T-cell (primary cell): Measurements from ENCODE around the gene PNPLA7. TPM values are rescaled to one million over a fixed set of nuclear protein-coding genes. Genes with fewer than 3 reads are reported as not detected.

ENCODE experiments used
- ATAC-seq, 4 experiments: fragments of 200-7000 bp in 3 of 4; fragments of 150-1000 bp in 1 of 4; cut with Tn5 transposase; replicated peaks in 1 of 4; 1 replicate in 3 of 4; 2 replicates in 1 of 4; pipeline ENCODE4 v1.10.0; 2021; ENCODE audit warnings: moderate library complexity in 3 of 4, mild to moderate bottlenecking in 2 of 4, moderate number of reproducible peaks in 1 of 4
- CTCF ChIA-PET, 2 donors: fragments of 300-600 bp; sonication (Branson Sonifier 250); formaldehyde crosslinking; loops; one replicate each; lab custom pipeline; 2022; ENCODE audit warnings: antibody characterized with exemption in 2 of 2; lab: Charles Lee
- POLR2A ChIA-PET, 2 donors: fragments of 300-600 bp; sonication (Branson Sonifier 250); formaldehyde crosslinking; loops; one replicate each; lab custom pipeline; 2022; ENCODE audit warnings: antibody characterized with exemption in 2 of 2; lab: Charles Lee
- DNase-seq, 35 experiments: peaks; one replicate each; pipeline versions ENCODE4 v3.0.0 to v3.0.0-alpha.2; 2013 to 2023
- H3K27ac ChIP-seq: one replicate; pipeline ENCODE4 v1.5.1; 2013; ENCODE audit warnings: low read length
- H3K27me3 ChIP-seq, 2 experiments: replicated peaks in 1 of 2; 1 replicate in 1 of 2; 2 replicates in 1 of 2; pipeline versions ENCODE4 v1.6.1 to v1.7.0; 2013; ENCODE audit warnings: low read length in 1 of 2, mixed read lengths in 1 of 2; ENCODE audit not compliant: control insufficient read depth in 2 of 2, insufficient read depth in 2 of 2; ENCODE audit errors: extremely low read depth in 1 of 2
- H3K36me3 ChIP-seq, 2 donors: 1 replicate in 1 of 2; 2 replicates in 1 of 2; pipeline versions ENCODE4 v1.6.1 to v1.7.0; 2013; ENCODE audit warnings: low read length in 1 of 2; ENCODE audit not compliant: control insufficient read depth in 2 of 2, insufficient read depth in 1 of 2; ENCODE audit errors: extremely low read depth in 1 of 2
- H3K4me1 ChIP-seq, 2 experiments: 1 replicate in 1 of 2; 2 replicates in 1 of 2; pipeline versions ENCODE4 v1.6.1 to v1.7.0; 2013; ENCODE audit warnings: low read length in 2 of 2, mixed read lengths in 1 of 2; ENCODE audit not compliant: insufficient read depth in 2 of 2, control insufficient read depth in 1 of 2; ENCODE audit errors: extremely low read depth in 1 of 2
- H3K4me3 ChIP-seq, 2 donors: 1 replicate in 1 of 2; 2 replicates in 1 of 2; pipeline versions ENCODE4 v1.5.1 to v1.7.0; 2013; ENCODE audit warnings: mild to moderate bottlenecking in 2 of 2, low read length in 1 of 2, moderate library complexity in 1 of 2; ENCODE audit not compliant: control insufficient read depth in 1 of 2; ENCODE audit errors: extremely low read depth in 1 of 2
- H3K9me3 ChIP-seq: 2 replicates; pipeline ENCODE4 v1.7.0; 2013
- H3K27ac Mint-ChIP-seq, 2 donors: one replicate each; pipeline ENCODE4 v1.8.0; 2020 to 2021; ENCODE audit warnings: mild to moderate bottlenecking in 2 of 2, mixed read lengths in 2 of 2
- H3K27me3 Mint-ChIP-seq, 2 donors: one replicate each; pipeline ENCODE4 v1.8.0; 2021 to 2022; ENCODE audit warnings: mixed read lengths in 2 of 2
- H3K36me3 Mint-ChIP-seq: one replicate; pipeline ENCODE4 v1.8.0; 2021; ENCODE audit warnings: mixed read lengths
- H3K4me1 Mint-ChIP-seq, 3 donors: one replicate each; pipeline ENCODE4 v1.8.0; 2020 to 2022; ENCODE audit warnings: mixed read lengths in 3 of 3, mild to moderate bottlenecking in 1 of 3
- H3K4me3 Mint-ChIP-seq, 3 donors: one replicate each; pipeline ENCODE4 v1.8.0; 2020 to 2022; ENCODE audit warnings: mild to moderate bottlenecking in 3 of 3, mixed read lengths in 3 of 3, moderate library complexity in 3 of 3
- H3K9me3 Mint-ChIP-seq, 3 donors: one replicate each; pipeline ENCODE4 v1.8.0; 2020 to 2022; ENCODE audit warnings: mixed read lengths in 3 of 3
- whole genome bisulfite sequencing: methylation state at CpG from one replicate; pipeline ENCODE4 v1.1.5; 2013; ENCODE audit warnings: missing lambda C conversion rate; ENCODE audit not compliant: insufficient coverage; 5-methylcytosine and 5-hydroxymethylcytosine counted together
- total RNA-seq, 35 experiments: library from RNA in 6 of 35; stranded (reverse) in 6 of 35; fragments of 120-200 nt in 1 of 35; gene quantifications; one replicate each; pipeline versions ENCODE4 v1.2.1 to v1.2.4 and lab custom pipeline; 2013 to 2026

Gene PNPLA7
- total RNA-seq, 5 donors from 2014 or later (not counting 1 experiment from before 2014, with no cell fraction given): 11.7 to 20.0 (median 15.6) TPM

DNA sequence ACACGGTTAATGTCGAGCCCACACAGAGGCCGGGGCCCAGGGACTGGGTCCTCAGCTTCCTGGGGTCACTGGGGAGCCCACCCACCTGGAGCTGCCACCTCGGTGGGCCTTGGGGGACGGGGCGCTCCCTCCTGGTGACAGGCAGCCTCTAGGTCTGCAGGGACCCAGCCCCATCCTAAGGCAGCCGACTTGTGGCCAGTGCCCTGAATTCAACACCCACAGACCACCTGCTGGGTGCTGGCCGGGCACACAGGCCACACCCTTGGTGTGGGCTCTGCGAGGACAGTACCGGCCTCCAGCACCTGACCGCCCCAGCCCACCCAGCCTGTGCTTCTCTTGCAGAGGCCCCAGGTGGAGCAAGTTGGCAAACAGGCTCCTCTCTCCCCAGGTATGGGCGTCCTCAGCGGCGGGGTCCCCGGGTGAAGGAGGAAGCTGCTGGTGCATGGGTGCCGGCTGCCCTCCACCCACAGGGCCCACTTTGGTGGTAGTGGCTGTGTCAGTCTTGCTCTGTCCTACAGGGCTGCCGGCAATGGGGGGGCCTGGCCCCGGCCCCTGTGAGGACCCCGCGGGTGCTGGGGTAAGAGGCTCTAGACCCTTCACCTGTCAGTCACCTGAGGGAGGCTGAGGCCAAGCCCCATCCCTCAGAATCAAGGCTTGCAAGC is 117.4 kb downstream of the PNPLA7 start:
- Histone ChIP-seq H3K4me3 (no peak overlapping the region), H3K27ac (no peak overlapping the region), H3K27me3 (peaks cover 0 to 17% of the 10 kb centered on the region in 2 experiments), H3K9me3 (no peaks in the 10 kb centered on the region), H3K4me1 (peaks cover 0 to 3% of the 10 kb centered on the region in 2 experiments), H3K36me3 (no peaks in the 10 kb centered on the region)
- H3K9me3 Mint-ChIP-seq: no peaks in the 10 kb centered on the region
- no peak overlapping the region for H3K27ac Mint-ChIP-seq
- DNase-seq (no peak), ATAC-seq (no peak)
- H3K4me1 Mint-ChIP-seq: no peaks in the 10 kb centered on the region
- no peaks in the 10 kb centered on the region for H3K27me3 Mint-ChIP-seq
- H3K36me3 Mint-ChIP-seq: no peaks in the 10 kb centered on the region
- WGBS: 86% methylated on average over 12 of the region's 20 CpGs
- ChIA-PET CTCF (no interaction called here), POLR2A (no interaction called here)
- no peak overlapping the region for H3K4me3 Mint-ChIP-seq

DNA sequence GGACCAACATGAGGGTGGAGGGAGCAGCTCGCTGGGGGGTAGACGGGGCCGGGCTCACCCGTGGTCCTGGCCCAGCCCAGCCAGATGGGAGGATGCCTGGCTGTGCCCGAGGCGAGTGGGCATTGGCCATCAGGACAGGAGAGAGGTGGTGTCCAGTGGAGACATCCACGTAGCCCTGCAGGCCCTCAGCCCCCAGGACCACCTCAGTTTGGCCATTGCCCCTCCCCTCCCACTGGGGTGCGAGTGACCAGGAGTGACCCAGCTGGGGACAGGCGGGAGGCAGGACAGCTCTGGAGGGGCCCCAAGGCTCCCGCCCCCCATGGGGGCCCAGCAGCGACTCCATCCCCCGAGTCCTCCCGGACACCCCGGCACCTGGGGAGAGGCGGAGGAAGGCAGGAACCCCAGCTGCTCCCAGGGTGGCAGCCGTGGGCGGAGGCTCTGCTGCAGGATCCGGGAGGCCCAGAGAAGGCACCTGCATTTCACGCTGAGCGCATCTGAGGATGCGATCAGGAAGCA is 118.7 kb downstream of the PNPLA7 start:
- WGBS: 89% methylated on average over 14 of the region's 21 CpGs

DNA sequence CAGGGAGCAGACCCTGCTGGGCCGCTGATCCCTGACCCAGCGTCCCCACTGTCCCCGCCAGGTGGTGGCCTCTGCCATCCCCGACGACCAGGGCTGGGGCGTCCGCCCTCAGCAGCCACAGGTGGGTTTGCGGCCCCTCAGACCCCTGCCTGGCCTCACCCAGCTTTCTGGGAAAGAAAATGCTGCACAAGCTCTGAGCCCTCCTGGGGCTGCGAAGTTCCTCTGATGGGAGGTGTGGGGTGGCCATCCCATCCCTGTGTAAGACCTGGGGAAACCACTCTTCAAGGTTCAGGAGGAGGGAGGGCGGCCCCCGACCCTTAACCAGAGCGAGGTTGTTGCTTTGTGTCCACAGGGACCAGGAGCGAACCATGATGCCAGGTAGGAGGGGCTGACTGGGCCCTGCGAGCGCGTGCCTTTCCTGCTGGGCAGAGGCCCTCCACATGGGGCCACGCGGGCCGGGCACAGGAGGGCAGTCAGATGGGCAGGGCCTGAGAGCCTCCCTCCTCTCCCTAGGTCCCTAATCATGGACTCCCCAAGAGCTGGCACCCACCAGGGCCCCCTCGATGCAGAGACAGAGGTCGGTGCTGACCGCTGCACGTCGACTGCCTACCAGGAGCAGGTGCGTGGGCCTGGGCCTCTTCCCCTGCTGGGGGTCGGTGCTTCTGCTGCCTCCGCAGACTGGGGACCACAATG is 119.3 kb downstream of the PNPLA7 start:
- H3K4me1 ChIP-seq: peaks cover 0 to 3% of the 10 kb centered on the region in 2 experiments
- no peak for ATAC-seq
- POLR2A ChIA-PET: no interaction called here
- Mint-ChIP-seq H3K27me3 (no peaks in the 10 kb centered on the region), H3K36me3 (no peaks in the 10 kb centered on the region), H3K27ac (no peak overlapping the region), H3K4me1 (no peaks in the 10 kb centered on the region), H3K4me3 (no peak overlapping the region), H3K9me3 (no peaks in the 10 kb centered on the region)
- DNase-seq: no peak
- WGBS: 95% methylated on average over 24 of the region's 27 CpGs
- H3K27me3 ChIP-seq: peaks cover 0 to 7% of the 10 kb centered on the region in 2 experiments
- H3K27ac ChIP-seq: no peak overlapping the region
- H3K4me3 ChIP-seq: no peak overlapping the region
- no peaks in the 10 kb centered on the region for H3K9me3 ChIP-seq
- CTCF ChIA-PET: no interaction called here
- H3K36me3 ChIP-seq: no peaks in the 10 kb centered on the region

More for the DNA sequence above, 118.7 kb downstream of the PNPLA7 start:
- DNase-seq (no peak), ATAC-seq (no peak)
- H3K9me3 ChIP-seq: no peaks in the 10 kb centered on the region
- Mint-ChIP-seq H3K9me3 (no peaks in the 10 kb centered on the region), H3K27me3 (no peaks in the 10 kb centered on the region), H3K4me1 (no peaks in the 10 kb centered on the region), H3K4me3 (no peak overlapping the region), H3K36me3 (no peaks in the 10 kb centered on the region), H3K27ac (no peak overlapping the region)
- ChIA-PET CTCF (no interaction called here), POLR2A (no interaction called here)
- H3K27me3 ChIP-seq: peaks cover 0 to 11% of the 10 kb centered on the region in 2 experiments
- no peaks in the 10 kb centered on the region for H3K36me3 ChIP-seq
- no peak overlapping the region for H3K27ac ChIP-seq
- H3K4me1 ChIP-seq: peaks cover 0 to 3% of the 10 kb centered on the region in 2 experiments
- H3K4me3 ChIP-seq: no peak overlapping the region

DNA sequence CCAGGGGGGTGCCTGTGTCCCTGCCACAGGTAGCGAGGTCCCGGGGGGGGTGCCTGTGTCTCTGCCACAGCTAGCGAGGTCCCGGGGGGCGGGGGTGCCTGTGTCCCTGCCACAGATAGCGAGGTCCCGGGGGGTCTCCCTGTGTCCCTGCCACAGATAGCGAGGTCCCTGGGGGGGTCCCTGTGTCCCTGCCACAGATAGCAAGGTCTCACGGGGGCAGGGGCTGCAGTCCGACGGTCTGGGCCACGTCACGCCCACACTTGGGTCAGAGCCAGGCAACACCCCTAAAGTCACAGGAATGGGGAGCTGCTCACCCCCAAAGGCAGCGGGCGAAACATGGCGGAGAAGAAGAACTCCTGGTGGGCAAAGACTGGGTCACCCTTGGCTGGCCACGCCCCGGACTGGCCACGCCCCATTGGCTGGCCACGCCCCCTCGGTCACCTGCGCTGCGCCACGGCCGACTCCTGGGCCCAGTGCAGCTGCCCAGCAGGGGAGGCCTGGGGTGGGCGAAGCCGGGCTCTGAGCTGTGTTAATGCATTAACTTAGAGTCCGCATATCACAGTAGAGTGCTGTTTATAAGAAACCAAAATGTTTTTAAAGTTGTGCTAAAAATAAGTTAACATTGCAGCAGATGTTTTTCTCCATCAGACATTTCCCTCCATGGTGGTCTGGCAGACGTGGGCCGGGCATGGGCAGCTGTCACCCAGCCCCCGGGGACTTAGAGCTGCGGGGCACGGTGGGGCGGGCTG is 120.1 kb downstream of the PNPLA7 start:
- WGBS: 85% methylated on average over 32 of the region's 34 CpGs
- no peak for DNase-seq
- Mint-ChIP-seq H3K27ac (no peak overlapping the region), H3K4me1 (no peaks in the 10 kb centered on the region), H3K9me3 (no peaks in the 10 kb centered on the region), H3K4me3 (no peak overlapping the region), H3K27me3 (no peaks in the 10 kb centered on the region), H3K36me3 (no peaks in the 10 kb centered on the region)
- H3K36me3 ChIP-seq: no peaks in the 10 kb centered on the region
- H3K27me3 ChIP-seq: peaks cover 0 to 4% of the 10 kb centered on the region in 2 experiments
- CTCF ChIA-PET: no interaction called here
- POLR2A ChIA-PET: no interaction called here
- ATAC-seq: no peak
- no peak overlapping the region for H3K4me3 ChIP-seq
- H3K27ac ChIP-seq: no peak overlapping the region
- no peaks in the 10 kb centered on the region for H3K9me3 ChIP-seq
- peaks cover 0 to 3% of the 10 kb centered on the region in 2 experiments for H3K4me1 ChIP-seq

DNA sequence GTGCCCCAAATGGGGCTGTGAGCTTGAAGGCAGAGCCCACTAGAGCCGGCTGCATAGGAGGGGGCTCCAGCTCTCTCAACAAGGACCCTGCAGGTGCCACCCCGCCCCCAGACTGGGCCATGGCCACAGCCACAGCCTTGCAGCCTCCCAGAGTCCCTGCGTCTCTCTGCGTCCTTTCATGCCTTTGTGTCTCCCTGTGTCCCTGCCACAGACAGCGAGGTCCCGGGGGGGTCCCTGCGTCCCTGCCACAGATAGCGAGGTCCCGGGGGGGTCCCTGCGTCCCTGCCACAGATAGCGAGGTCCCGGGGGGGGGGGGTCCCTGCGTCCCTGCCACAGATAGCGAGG is 120.7 kb downstream of the PNPLA7 start:
- Mint-ChIP-seq H3K27ac (no peak overlapping the region), H3K36me3 (no peaks in the 10 kb centered on the region), H3K4me1 (peaks cover 0 to 3% (median 2%) of the 10 kb centered on the region in 3 donors), H3K4me3 (no peak overlapping the region), H3K27me3 (no peaks in the 10 kb centered on the region), H3K9me3 (no peaks in the 10 kb centered on the region)
- Histone ChIP-seq H3K27ac (no peak overlapping the region), H3K4me1 (no peaks in the 10 kb centered on the region), H3K27me3 (peaks cover 0 to 4% of the 10 kb centered on the region in 2 experiments), H3K4me3 (no peak overlapping the region), H3K9me3 (no peaks in the 10 kb centered on the region), H3K36me3 (no peaks in the 10 kb centered on the region)
- POLR2A ChIA-PET: no interaction called here
- ATAC-seq: no peak
- CTCF ChIA-PET: no interaction called here
- 85% methylated on average over 4 of the region's 14 CpGs for WGBS
- DNase-seq: no peak

DNA sequence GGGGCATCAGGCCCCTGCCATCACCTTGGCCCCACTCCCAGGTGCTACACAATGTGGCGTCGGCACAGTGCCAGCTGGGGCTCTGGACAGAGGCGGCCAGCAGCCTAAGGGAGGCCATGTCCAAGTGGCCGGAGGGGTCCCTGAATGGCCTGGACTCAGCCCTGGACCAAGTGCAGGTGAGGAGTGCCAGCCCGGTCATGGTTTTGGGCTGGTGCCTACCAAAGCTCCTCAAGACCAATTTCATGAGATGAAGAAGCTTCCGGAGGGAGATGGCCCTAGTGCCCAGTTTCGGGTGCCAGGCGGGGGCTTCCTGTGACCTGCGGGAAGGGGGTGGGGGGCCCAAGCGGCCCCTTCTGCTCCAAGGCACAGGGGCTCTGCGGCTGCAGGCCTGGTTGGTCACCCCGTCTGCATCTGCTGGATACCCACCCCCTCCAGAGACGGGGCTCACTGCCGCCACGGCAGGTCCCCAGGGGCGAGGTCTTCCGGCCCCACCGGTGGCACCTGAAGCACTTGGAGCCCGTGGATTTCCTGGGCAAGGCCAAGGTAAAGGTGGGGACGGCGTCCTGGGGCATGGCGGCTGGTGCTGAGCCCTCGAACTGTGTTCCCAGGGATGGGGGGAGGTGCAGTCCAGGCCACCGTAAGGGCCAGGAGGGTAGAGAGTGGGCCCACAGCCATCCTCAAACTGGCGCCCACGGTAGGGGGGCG is 121.2 kb downstream of the PNPLA7 start:
- 79% methylated on average over 26 of the region's 27 CpGs for WGBS
- Mint-ChIP-seq H3K4me1 (peaks cover 0 to 7% (median 6%) of the 10 kb centered on the region in 3 donors), H3K27ac (no peak overlapping the region), H3K4me3 (no peak overlapping the region), H3K36me3 (no peaks in the 10 kb centered on the region), H3K27me3 (no peaks in the 10 kb centered on the region), H3K9me3 (no peaks in the 10 kb centered on the region)
- ChIA-PET POLR2A (interaction anchor here in 1 of 2 donors (0.5 kb wide), 1 partner anchor 162 kb away, joined by 6 read pairs; no protein-coding TSS in a partner anchor), CTCF (no interaction called here)
- no peaks in the 10 kb centered on the region for H3K9me3 ChIP-seq
- no peaks in the 10 kb centered on the region for H3K36me3 ChIP-seq
- no peak overlapping the region for H3K27ac ChIP-seq
- no peak for DNase-seq
- peaks cover 0 to 2% of the 10 kb centered on the region in 2 experiments for H3K27me3 ChIP-seq
- peaks cover 0 to 4% of the 10 kb centered on the region in 2 experiments for H3K4me1 ChIP-seq
- no peak overlapping the region for H3K4me3 ChIP-seq
- ATAC-seq: no peak
